HG03469 (cell line): ENCODE data around the gene FN1.
"Not testable (repeated sequence)": the region's sequence is repeated elsewhere in the genome, so short reads cannot be mapped to it uniquely, and the experiment has no call there.

Experiments used
- ATAC-seq: cut with Tn5 transposase; IDR thresholded peaks from one replicate; pipeline ENCODE4 v1.9.1; 2021; ENCODE audit warnings: mild to moderate bottlenecking, moderate library complexity, moderate number of reproducible peaks; ENCODE audit not compliant: unreplicated experiment

FN1 gene

DNA sequence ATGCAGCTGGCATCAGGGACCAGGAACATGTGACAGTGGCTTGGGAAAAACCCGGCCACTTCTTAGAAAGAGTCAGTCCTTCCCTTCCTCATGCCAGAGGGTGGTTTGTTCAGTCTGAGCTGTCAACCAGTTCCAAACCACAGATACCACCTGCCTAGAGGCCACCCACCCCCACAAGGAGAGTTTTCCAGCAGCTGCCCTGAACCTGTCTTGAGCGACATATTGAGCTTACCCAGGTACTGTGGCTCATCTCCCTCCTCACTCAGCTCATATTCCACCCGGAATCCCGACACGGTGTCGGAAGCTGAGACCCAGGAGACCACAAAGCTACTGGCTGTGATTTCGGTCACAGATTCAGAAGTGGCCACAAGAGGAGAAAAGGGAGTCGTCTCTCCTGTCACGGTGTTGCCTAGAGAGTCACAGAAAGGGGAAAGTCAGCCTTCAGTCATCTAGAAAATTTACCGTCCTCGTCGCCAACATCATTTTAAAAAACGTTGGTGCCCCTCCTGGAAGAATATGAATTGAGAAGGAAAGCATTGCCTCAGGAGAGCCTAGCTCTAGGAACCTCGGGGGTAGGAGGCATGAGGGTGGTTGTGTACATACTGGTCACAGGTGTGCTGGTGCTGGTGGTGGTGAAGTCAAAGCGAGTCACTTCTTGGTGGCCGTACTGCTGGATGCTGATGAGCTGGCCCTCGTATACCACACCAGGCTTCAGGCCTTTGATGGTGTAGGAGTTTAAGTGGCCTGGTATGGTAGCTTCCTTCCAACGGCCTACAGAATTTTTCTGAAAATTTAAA, 26.3 kb downstream of the FN1 start:
- ATAC-seq, result no peak

DNA sequence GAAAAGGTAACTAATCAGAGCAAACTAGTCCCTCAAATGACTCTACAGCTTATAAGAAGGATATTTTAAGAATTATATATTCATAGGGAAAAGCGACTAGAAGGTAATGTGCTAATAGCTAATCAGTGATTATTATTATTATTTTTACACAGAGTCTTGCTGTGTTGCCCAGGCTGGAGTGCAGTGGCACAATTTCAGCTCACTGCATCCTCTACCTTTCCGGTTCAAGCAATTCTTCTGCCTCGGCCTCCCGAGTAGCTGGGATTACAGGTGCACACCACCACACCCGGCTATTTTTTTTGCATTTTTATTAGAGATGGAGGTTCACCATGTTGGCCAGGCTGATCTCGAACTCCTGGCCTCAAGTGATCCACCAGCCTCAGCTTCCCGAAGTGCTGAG, 27.4 kb downstream of the FN1 start:
- not testable (repeated sequence) for ATAC-seq

DNA sequence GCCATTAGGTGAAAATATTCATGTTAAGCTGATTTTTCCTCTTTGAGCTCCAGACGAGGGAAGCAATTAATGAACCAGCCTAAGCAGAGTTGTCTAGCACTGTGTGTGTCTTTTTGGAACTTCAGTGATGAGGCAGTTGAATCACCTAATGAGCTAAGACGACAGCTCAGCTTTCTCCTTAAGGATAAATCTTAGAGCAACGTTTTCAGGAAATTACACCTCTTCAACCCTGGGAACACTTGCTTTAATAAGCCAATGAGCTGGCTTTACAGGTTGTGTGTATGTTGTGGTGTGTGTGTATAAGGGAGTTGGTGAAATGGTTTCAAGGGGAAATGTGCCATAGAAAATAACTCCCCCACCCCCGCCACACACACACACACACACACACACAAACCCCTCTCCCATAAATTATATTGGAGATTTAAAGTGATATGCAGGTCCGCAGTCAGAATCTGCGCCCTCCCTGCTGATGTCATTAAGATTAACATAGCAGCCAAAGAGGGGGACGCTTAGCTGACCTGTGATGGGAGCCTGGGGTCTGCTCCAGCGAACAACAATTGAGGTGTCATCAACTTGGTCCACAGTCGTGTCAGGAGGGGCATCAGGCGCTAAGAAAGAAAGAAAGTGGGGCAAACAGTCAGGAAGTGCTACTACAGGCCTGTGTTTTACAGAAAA, 28.1 kb downstream of the FN1 start:
- ATAC-seq, result no peak

DNA sequence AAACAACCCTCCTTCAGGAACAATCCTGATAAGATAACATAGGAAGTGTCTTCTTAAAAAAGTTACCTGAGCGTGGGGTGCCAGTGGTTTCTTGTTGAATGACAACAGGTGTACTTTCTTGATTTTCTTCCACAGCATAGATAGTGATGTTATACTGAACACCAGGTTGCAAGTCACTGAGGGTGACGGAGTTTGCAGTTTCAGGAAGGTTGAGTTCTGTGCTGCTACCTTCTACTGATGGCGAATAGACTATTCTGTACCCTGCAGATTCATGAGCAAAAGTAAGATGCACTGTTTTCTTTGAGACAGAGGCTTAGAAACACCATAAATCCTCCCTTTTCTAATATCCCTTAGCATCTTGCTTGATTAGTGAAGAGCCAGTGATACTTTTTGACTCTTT, 28.8 kb downstream of the FN1 start:
- ATAC-seq, result no peak

- ATAC-seq, result no peak
Measured at GRCh38 chr2:215405722-215406581, 29.9 kb downstream of the FN1 start.

DNA sequence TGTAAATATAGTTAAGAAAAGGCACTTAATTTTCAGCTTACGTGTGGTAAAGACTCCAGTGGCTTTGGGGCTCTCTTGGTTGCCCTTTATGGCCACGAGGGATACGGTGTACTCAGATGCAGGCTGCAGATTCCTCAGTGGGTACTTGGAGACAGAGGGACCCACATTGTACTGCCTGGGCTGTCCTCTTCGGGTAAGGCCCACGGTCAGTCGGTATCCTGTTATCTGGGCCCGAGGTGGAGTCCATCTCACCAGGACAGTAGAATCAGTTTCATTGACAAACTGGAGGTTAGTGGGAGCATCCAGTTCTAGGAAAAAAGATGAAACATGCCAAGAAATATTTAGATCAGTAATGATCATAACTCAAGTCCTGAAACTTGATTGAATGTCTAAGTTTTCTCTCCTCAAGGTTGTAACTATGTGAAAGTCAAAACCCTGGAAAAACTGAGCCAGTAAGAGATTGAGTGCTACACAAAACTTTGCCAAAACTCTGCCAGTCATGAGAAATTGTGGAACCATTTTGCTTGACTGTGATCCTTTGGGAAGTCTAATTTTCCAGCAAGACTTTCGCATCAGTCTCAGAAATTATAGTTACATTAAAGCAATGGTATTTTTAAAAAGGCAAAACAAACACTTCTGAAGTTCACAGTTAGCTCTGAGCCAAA, 31.4 kb downstream of the FN1 start:
- no peak for ATAC-seq

GRCh38 chr2:215403441-215404347, 32.2 kb downstream of the FN1 start:
- ATAC-seq, result no peak

DNA sequence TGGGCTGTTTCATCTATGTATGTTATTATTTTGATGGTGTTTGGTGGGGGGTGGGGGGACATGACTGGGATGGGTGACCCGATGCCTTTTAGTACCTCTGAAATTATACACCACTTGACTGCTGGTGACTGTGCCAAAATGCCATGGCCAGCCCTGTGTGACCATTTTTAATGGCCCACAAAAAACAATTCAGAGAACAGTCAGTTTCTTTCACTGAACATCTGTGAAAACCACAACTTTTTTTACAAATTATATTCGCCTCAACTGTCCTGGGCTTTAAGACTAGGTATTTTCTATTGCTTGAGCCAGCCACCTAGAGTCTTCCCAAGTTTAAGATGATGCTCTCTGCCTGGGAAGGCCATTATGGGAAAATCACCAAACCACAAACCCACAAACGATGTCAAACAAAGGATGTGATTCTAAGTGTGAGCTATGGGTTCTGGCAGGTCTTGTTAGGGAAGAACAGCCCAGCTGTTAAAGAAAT, 33.9 kb downstream of the FN1 start:
- no peak for ATAC-seq

GRCh38 chr2:215399067-215399716, 36.7 kb downstream of the FN1 start:
- no peak for ATAC-seq

GRCh38 chr2:215397632-215398341, 38.1 kb downstream of the FN1 start:
- ATAC-seq, result no peak

DNA sequence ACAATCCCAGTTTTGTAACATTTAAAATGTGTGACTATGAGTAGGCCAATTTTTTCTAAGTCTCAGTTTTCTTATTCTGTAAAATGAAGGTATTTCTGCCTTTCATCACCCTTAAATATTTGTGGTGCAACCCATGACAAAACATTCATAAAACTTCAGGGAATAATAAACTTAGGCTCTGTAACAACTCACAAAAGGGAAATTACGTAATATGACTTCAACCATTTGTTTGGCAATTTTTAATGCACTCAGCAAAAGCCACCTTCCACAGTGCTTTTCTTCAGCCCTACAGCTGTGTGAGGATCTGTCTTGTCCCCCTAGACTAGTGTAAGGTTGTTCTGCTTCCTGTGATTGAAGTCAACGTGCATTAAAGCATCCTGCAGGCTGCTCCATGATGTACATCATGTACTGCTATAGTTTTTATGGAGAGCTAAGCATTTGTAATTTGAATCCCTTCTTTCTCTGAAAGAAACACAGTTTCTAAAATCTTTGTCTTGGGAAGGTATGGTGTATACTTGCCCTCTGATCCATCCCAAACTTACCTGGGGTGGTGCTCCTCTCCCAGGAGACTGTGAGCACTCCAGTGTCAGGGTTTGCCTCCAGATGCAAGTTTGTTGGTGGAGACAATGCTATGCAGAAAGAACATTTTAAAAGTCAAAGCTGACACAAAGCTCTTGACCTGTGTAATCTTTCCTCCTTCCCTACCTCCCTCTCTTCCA, 39.1 kb downstream of the FN1 start:
- no peak for ATAC-seq

DNA sequence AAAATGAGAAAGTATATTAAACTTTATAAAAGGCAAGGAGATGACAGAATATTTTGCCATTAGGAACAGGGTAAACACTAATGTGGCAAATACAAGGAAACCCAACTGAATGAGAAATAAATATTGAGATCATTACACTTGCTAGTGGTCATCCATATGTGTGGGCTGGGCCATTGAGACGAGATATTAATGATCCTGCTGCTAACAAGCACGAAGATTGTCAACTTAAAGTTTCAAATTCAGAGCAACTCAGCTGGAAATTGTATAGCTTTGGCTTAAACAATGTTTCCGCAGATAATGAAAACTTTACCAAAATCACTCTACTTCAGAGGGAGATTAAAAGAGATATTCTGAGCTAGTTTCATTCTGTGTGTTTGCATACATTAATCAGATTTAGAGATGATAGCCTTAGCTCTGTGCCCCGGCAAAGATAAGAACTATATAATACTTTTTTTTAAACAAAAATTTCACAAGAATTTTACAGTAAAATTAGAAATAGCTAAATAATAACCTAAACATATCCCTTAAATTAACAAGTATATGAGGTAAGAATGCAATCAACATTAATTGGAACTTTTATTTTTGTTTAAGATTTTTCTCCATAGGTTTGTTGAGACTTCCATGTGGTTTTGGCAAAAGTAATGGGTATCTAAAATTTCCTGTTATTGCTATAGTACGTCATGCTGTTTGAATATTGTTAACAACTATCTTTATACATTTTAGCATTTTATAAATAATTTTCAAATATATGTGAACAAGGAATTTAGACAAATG, 40.0 kb downstream of the FN1 start:
- no peak for ATAC-seq

DNA sequence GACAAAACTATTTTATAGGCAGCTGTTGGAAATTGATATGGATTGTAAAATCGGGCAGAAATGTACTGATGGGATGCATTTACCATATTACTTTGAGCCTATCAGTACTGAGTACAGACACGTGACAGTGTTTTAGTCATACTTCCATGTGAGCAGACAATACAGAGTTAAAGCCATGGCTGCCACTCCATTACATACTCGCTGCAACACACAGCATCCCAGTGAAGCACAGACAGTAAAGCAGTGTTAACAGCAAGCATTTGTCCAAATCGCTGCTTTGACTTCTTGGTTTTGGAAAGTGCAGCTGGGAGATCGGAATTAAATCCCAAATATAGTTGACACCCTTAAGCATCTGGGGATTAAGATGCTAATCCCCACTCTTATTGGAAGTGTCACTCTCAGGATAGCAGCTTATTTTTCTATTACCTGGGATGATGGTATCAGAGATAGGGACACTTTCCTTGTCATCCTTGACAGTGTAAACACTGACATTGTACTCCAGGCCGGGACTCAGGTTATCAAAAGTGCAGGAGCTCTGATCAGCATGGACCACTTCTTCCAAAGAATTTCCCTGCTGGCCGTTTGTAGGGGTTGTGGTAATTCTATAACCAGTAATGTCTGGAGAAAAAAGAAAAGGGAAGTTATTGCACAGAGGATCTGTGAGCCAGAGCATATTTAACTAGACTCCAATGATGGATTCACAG, 41.6 kb downstream of the FN1 start:
- no peak for ATAC-seq

DNA sequence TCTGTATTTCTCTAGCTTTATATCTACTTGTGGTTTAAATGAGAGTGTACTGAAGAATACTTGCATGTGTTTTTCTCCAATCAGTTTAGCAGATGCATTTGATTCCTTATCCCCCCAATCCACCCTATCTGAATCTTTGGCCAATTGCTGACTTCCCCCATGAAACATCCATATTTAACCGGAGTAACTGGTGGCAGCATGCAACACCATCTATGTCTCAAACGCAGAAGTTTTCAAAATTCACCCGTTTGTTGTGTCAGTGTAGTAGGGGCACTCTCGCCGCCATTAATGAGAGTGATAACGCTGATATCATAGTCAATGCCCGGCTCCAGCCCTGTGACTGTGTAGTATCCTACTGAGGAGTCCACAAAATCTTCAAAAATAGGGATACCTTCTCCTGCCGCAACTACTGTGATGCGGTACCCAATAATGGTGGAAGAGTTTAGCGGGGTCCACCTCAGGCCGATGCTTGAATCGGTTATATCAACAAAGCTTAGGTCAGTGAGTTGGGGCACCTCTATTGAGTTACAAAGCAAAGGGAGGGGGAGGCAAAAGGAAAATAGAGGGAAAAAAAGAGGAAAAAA, 43.1 kb downstream of the FN1 start:
- ATAC-seq, result no peak

GRCh38 chr2:215392164-215392563, 43.7 kb downstream of the FN1 start:
- no peak for ATAC-seq

GRCh38 chr2:215391531-215391930, 44.3 kb downstream of the FN1 start:
- no peak for ATAC-seq
